ENCODE data around the gene MPO.

Gene MPO

DNA sequence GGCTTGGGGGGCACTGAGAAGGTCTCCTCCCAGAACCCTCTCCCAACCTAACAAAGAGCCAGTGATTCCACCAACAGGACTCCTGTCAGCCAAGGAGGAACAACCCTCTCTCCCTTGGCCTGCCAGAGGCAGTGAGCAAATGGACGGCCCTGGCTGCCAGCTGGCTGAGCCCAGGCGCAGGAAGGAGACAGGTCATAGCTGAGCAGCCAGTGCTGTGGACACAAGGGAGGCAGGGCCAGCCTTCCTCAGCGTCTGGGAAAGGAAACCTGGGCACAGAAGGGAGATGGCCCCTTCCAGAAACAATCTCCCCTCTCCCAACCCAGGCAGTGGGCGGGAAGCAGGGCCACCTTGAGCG, 2.1 kb downstream of the MPO start:
- DNase-seq: no peak

DNA sequence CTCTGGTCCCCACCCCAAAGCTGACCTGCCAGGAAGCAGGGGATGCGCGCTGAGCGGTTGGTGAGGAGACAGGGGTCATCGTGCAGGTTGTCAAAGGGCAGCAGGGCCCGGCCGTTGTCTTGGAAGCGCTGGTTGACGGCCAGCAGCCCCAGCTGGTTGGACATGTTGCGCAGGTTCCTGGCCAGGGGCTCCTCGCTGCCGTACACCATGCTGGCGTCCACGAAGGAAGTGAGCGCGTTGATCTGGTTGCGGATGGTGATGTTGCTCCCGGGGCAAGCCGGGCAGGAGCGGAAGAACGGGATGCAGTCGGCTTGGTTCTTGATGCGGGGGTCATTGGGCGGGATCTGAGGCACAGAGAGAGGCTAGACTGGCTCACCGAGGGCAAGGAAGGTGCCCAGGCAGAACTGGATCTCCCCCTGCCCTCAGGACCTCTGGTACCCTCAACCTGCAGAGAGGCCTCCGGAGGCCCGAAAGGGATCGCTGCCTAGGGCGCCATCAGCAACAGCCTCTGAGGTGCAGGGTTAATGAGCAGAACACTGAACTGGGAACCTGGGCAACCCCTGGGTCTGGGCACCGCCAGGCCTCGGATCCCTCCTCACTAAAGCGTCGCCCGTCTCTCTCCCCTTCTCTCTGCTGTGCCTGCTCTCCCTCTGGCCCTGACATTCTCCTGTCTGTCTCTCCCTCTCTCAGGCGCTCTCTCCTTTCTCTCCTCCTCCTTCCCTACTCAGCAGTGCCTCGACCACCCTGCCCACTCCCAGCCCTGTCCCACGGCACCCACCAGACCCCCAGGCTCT, 2.7 kb downstream of the MPO start:
- no peak for DNase-seq

DNA sequence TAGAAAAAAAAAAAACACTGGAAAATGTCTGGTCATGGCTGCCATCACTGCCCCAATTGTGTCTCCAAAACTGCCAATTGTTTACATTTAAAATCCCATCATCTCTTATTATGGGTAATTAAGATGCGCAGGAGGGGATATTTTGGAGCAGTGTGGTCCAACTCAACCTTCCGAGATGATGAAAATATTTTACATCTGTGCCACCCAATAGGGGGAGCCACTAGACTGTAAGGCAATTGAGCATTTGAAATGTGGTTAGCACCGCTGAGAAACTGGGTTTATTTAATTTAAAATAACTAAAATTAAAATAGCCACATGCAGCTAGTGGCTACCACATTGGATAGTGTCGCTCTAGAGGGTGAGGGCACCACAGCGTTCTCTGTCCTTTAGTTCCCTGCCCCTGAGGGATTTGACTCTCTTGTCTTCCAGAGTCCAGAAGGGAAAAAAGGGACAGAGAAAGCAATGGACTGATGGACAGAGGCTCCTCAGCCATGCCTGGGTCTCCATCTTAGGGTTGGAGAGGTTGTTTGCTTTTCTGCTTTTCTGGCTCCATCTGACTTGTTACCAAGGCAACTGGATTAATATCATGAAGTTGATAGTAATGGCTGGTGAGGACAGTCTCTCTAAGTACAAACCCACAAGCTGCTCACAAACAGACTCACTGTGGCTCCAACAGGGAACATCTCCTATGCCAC, 3.5 kb downstream of the MPO start:
- peak in 1 of 2 experiments; percentile 47 for DNase-seq

DNA sequence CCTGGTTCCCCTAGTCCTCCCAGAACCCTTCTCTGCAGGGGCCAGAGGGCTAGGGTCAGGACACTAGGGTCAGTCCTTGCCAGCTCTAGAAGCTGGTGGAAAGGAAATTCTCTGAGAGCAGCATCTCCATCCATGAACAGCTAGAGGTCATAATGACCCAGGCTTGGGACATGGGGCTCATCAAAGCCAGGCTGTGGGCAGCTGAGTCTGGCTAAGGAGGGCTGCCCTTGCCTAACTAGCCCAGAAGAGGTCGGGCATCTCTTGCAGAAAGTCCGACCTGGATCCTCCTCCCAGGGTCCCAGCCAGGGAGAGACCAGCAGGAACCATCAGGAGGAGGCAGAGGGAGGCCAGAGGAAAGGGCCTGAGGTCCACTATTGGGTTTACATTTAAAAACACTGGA, 4.3 kb downstream of the MPO start:
- no peak for DNase-seq

DNA sequence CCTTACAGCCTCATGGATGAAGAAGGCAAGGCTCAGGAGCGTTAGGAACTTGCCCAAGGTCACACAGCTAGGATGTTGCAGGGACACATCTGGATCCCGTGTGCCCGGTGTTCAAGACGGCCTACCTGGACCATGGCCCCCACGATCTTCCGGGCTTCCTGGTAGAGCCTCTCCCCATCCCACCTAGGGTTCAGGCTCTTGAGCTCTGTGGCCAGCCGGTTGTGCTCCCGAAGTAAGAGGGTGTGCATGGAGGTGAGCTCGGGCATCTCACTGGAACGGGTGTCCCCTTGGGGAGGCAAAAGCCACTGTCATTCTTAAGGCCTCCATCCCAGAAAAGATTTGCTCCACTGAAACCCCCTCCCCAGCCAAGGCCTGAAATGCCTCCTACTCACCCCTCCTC, 5.3 kb downstream of the MPO start:
- DNase-seq: no peak

DNA sequence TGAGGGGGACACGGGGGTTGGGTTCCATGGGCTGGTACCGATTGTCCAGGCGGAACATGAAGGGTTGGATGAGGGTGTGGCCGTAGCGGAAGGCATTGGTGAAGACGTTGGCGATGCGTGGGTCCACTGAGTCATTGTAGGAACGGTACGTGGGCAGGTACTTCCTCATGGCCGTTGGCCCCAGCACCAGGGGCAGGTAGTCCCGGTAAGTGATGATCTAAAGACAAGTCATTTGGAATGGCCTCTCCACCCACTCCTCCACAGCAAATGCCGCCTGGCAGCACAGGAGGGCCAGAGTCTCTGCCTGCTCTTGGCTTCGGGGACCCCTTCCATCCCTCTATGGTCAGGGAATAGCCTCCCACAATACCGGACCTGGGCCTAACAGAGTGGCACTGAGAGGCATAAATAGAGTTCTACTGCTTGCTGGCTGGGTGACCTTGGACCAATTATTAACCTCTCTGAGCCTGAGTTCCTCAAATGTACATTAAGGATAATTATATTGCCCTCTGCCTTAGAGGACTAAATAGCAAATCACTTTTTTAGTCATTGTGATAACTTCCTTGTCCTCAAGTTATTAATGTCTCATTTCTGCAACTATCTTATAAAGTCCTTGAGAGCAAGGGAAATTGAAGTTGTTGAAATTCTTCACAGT, 7.2 kb downstream of the MPO start:
- DNase-seq: no peak

DNA sequence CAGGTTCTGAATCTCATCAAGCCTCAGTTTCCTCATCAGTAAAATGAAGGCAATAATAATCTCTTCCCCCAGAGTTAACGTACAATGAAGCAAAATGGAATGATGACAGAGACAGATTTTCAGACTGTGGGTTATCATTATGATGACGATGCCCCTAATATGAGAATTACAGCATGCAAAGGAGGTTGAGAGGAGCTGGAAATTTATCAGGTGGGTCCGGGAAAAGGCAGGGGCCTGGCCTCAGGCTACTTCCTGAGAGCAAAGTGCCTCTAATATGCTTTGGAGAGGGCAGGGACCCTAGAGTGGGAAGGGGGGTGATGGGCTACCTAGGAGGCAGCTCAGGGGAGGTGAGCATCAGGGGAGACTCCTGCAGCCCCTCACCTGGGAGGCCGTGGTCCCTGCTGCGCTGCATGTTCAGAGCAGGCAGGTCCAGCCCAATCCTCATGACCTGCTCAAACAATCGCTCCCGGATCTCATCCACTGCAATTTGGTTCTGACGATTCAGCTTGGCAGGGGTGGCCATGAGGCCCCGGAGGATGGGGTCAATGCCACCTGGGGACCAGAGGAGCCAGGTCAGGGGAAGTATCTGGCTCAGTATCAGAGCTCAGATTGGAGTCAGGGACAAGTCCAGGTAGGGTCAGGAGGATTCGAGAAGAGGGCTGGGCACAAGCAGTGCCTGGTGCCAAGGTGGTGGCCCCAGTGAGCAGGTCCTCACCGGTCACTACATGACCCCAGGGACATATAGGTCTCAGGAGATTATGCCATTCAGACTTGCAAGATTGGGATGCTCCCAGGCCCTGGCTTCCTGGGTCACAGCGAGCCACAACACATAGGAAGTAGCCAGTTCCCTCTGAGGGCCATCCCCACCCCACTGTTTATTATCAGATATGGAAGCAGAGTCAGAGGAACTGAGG, 8.1 kb downstream of the MPO start:
- DNase-seq: no peak

DNA sequence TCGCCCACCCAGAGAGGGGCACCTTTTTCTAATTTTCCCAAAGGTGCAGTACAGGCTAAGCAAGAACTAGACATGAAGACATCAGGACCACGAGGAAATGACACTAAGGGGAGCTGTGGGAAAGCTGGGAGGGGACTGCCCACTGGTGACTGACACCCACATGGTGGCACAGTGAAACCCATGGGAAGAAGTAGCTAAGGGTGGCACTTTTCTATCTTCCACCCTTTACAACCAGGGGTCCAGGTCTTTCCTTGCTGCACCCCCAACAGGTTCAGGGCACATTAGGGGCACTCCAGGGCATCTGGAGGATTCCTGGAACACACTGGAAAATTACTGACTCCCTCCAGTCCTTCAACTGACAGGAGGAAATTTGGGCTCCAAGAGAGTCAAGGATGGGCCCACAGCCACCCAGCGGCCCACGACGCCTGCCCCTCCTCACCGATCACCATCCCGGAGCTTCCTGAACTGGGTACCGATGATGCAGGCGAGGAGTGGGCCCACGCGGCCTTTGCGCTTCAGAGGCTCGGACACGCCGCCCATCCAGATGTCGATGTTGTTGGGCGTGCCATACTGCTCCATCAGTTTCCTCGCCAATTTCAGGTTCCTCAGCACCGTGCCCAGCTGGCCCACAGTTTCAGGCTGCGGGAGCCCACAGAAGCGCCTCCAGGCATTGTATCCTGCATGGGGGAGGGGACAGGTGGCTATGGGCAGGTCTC, 9.4 kb downstream of the MPO start:
- DNase-seq: no peak

DNA sequence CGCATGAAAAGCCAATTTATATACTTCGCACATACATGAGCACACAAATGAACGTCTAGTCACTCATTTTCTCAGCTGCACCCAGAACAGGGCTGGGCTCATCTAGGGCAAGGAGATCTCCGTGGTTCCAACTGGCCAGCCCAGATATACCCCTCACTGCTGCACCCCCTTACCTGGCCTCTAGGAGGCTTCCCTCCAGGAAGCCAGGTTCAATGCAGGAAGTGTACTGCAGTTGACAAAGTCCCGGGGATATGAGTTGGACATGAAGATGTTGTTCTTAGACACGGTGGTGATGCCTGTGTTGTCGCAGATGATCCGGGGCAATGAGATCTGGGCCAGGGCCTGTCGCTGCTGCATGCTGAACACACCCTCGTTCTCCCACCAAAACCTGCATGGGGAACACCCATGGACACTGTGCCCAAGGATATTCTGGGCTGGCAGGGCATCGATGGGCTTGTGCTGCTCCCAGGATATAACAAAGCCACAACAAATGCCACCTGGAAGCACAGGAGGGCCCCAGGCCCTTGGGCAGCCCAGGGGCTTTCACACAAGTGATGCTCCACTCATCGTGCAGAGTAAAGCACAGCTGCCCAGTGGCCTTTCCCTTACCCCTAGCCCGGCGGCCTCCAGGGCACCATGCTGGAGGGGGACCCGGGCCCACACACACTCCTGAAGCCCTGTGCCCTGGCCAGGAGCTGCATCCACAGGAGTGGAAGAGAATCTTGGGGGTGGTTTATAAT, 10.1 kb downstream of the MPO start:
- DNase-seq: peak in 1 of 2 experiments; percentile 37

DNA sequence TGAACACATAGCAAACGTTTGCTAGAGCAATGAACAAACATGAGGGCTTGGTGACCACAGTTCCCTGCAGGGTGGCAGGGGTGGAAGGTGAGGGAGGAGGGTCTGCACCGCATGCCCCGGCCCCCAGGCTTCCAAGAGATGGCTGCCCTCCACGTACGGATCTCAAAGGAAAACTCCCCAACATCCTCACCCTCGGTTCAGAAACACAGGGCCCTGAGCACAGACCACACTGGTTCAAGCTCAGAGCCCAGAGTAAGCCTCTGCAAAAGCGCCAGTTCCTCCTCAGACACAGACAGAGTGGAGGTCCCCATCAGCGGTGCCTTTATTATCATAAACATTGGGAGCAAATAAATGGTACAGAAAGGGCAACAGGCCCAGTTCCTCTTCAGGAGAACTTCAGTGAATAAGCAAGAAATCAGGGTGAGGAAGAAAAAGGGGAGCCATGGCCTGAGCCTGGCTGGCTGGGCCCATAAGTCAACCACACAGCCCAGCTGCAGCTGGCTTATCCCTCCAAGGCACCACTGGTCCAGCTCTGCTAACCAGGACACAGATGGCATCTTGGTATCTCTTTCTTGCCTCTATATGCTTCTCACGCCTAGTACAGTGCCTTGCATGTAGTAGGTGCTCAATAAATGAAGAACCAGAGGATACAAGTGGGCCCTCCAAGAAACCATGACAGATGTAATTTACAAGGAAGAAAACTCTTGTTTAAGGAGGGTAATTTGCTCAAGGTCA, 11.0 kb downstream of the MPO start:
- DNase-seq: no peak

DNA sequence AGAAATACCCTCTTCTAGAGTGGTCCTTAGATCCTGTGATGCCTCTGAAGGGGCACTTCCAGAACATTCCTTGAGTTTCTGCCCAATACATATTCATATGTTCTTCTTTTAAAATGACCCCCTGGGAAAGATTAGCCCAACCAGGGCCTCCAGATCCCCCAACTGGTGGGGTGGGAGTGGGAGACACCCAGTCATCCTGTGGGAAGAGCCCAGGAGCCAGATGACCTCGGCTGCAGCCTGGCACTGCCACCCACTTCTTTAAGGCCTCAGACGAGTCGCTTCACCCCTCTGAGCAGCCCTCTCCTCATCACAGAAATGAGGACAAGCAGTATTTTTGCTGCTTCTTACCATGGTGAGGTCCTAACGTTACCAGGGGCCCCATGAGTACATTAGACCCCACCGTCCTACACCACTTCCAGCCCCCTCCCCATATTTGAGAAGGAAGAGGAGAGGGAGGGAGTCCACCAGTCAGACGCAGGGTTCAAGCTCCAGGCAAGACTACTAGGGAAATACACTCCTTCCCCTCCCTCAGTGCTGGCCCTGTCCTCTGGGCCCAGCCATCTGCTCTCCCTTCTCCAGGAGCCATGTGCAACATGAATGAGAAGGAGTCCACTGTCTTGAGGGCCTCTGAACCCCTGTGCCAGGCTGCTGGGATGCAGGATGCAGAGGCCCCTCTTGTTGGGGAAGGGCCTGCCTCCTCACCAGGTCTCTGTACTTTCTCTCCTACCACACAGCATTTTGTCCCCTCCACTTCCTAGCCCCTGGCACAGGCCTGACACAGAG, 11.8 kb downstream of the MPO start:
- DNase-seq: no peak

DNA sequence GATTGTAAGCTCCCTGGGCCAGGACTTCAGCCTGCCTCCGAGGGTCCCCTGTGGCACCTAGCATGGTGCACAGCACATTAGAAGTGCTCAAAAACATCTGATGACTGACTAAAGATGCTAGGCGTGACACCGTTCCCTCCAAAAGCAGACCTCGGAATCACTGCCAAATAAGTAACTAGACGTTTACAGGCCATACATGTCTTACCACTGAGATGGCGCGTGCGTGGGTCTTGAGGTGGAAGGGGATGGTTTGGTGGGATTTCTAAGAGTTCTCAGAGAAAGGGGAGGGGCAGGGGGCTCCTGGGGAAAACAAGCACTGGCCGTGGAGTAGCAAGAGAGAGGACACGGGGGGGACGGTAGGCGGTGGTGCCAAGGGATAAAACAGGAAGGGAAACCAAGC, 12.4 kb downstream of the MPO start:
- no peak for DNase-seq

DNA sequence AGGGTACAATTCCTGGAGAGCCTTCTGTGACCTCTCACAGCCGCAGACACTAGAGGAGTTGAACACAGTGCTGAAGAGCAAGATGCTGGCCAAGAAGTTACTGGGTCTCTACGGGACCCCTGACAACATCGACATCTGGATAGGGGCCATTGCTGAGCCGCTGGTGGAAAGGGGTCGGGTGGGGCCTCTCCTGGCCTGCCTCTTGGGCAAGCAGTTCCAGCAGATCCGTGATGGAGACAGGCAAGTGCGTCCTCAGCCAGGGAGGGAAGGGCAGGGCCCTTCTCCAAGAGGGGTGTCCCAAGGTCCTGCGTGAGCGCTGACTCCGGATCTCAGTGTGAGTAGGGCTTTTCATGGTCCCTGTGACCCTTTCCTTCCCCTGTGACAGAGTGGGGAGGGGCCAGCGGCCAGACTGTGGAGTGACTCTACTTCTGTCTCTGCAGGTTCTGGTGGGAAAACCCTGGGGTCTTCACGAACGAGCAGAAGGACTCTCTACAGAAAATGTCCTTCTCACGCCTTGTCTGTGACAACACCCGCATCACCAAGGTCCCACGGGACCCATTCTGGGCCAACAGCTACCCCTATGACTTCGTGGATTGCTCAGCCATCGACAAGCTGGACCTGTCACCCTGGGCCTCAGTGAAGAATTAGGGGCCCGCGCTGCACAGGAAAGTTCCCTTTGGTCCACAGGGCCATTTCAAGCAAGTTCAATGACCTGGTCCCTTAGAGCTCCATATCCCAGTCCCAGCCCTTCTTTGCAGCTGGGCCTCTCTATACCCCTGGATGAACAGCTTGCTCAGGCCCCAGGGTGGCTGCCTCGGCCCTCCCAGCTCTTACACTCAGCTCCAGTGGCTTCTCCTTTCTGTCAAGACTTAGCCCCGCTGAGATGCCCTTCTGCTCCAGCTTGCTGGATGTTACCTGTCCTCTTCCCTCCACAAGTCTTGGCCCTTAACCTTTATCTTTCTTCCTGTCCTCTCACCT, 13.1 kb downstream of the MPO start:
- DNase-seq: no peak

DNA sequence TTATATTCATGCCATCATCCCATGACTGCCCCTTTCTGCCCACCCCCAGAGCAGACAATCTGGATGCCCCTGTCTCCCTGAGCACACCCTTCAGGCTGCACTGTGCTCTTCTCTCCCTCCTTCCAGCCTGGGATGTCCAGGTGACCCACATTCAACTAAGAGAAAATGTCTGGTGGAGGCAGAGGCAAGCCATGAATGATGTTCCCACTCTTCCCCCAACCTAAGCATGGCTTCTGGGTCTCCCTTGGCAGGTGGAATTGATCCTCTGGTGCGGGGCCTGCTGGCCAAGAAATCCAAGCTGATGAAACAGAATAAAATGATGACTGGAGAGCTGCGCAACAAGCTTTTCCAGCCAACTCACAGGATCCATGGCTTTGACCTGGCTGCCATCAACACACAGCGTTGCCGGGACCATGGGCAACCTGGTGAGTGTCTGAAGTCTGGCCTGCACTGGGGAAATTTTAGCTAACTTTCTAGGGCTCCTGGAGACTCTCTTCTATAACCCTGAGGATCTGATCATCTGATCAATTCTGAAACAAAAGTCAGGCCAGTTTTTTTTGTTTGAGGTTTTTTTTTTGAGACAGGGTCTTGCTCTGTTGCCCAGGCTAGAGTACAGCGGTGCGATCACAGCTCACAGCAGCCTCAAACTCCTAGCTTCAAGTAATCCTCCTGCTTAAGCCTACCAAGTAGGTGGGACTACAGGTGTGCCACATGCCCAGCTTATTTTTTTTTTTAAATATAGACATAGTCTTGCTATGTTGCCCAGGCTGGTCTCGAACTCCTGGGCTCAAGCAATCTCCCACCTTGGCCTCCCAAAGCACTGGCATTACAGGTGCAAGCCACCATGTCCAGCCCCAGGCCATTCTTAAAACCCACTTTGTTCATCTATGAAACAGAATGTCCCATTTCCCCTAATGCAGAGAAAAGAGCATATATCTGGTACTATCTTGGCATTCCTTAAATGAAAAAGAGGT, 14.5 kb downstream of the MPO start:
- no peak for DNase-seq

DNA sequence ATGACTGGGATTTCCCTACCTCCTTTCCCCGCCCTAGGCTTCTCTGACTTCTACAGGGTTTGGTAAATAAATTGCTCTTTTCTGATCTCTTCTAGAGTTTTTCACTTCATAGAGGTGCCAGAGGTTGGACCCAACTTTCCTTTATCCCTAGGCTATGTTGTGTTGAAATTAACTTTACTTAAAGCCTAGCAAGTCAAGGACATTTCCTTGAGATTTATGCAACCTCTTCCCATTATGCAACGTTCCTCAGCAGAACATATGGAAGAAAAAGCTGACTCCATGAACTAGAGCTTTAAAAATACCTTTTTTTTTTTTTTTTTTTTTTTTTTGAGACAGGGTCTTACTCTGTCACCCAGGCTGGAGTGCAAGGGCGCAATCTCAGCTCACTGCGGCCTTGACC, 15.5 kb downstream of the MPO start:
- no peak for DNase-seq

DNA sequence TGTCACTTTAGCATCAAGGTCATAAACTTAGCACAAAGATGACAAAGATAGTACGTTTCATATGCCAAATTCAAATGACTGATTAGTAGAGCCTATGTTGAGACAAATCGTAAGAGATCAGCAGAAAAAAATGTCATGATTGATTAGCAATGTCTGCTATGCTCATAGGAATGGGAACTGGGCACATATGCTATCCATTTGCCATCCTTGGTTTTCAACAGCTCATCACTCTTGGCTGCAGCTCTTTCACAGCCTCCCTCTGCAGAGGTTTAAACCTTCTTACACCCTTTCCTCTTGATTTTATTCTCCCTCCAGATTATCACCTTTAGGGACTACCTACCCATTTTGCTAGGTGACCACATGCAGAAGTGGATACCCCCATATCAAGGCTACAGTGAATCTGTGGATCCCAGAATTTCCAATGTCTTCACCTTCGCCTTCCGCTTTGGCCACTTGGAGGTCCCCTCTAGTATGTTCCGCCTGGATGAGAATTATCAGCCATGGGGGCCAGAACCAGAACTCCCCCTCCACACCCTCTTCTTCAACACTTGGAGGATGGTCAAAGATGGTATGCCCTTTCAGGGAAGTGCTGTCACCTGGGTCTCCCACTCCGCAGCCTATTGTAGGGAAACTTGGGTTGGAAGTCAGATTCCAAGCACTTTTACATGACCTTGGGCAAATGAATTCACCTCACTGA, 16.2 kb downstream of the MPO start:
- no peak for DNase-seq

DNA sequence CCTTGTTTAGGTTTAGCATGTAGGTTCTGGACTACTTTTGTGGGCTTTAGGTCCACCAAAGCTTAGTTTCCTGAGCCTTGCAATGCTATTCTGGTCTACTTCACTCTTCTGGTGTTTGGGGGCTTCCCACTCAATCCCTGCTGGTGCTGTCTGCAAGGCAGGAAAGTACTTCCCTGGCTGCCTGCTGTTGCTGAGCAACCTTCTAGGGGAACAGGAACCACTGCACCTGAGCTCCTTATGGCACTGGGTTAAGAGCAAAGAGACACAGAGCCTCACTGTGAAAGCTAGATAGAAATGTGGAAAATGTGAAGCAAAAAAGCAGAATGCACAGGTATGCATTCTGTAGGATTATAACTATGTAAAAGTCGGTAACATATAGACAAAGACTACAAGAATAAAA, 17.0 kb downstream of the MPO start:
- DNase-seq: no peak
